NCI-H82 (cell line): Measurements from ENCODE around the gene SLCO2B1.

Source experiments
- DNase-seq: peaks from one replicate; lab custom pipeline; 2025; lab: John Stamatoyannopoulos, UW

Gene SLCO2B1

DNA sequence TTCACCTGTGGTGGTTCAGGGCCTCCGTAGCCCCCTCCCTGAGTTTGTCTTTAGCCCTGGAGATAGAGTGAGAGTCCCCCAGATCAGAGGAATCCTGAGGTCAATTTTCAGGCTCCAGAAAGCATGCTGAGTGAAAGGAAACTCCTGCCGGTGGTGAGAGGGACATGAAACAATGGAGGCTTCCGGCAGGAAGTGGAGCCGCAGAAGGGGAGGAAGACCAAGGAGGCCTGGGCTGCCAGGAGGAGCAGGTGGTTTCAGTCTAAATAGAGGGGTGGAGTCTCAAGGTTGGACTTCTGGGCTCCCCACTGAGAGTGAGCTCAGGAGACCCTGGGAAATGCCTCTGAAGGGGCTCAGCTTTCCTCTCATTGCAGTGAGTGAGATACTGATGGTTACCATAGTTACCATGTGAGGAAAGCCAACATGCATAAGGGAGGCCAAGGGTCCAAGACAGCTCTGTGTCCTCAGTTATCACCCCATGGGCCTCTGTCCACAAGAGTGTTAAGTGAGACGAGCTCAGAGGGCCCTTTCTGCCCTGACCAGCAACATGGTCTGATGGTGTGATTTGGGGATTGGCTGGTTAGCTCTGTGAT is 10.7 kb downstream of the SLCO2B1 start:
- no peak for DNase-seq

DNA sequence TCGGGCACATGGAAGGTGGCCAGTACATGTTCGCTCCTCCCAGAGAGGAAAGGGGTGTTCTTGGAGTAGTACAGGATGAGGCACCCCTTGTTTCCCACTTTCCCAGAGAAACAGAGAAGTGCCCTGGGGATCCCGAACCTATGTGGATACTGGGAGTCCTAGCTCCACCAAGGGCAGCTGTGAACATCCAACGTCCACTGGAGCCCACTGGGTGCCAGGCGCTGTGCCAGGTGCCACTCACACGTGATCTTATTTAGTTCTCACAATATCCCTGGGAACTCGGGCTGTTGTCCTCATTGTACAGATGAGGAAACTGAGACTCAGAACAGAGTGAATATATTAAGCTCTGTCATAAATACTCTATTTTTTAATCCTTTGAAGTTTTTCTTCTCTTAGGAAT is 12.0 kb downstream of the SLCO2B1 start:
- DNase-seq, result no peak

DNA sequence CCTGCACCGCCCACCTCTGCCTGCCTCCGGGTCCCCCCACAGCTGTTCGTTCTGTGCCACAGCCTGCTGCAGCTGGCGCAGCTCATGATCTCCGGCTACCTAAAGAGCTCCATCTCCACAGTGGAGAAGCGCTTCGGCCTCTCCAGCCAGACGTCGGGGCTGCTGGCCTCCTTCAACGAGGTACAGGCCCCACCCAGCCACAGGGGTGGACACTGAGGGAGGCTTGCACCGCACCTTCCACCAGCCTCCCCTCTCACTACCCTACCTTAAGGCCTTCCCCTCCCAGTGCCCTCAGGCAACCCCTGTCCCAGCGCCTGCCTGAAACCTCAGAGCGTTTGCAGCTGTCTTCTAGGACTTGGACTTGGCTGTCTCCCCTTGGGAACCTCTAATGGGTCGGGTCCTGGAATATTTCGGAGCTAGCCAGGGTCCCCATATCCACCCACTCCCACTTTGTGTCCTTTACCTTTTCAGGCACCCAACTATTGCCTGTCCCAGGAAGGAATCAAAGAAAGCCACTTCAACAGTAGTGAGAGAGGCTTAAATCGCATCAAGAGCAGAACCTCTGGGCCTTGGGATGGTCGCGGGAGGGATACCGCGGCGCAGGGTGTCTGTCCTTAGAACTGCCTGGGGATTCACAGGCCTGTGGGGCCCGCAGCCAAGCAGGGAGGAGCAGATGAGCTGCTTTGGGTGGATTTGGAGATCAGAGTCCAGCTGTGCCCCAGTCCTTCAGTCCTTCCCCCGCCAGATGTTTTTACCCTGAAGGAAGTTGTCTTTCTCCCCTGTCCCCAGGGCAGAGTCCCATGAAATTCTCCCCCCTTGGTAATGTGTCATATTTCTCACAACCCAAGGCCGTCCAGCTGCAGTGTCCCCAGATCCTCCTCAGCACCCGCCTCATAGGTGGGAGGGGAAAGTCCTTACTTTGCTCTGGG is 13.3 kb downstream of the SLCO2B1 start:
- DNase-seq, result no peak

DNA sequence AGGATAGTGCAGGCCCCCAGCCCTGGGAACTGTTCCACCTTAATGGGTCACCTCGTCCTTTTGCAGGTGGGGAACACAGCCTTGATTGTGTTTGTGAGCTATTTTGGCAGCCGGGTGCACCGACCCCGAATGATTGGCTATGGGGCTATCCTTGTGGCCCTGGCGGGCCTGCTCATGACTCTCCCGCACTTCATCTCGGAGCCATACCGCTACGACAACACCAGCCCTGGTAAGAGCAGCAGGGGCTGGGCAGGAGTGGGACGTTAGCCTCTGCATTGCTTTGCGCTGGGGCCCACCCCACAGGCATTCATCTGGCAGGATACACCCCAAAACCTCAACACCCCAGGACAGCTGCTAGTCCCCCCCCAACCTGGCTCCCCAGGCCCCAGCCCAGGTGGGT is 14.8 kb downstream of the SLCO2B1 start:
- no peak for DNase-seq

DNA sequence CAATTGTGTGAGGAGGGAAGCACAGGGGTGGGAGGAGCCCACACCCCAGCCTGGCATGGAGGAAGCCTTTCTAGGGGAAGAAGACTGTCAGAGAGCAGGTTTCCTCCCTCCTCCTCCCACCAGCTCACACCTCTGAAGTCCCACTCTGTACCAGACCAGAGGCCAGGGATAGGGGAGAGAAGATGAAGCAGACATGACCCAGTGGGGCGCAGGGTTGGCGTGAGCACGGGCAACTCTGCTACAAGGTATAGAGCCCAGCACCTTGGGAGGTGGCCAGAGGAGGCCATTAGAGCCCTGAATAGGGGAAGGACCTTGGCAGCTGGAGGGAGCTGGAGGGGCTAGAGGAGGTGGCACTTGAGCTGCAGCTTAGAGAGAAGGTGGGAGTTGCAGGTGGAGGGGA is 15.9 kb downstream of the SLCO2B1 start:
- no peak for DNase-seq

DNA sequence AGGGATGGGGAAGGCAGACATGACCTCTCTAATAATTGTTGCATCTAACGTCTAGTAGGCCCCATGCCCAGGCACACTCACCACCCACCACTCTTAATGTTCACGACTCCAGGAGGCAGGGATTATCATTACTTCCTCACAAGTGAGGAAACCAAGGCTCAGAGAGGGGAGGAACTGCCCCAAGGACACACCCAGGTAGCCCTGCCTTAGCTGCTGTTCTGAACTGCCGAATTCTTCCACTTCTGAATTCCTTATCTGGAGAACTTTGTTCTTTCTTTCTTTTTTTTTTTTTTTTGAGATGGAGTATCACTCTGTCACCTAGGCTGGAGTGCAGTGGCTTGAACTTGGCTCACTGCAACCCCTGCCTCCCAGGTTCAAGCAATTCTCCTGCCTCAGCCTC is 16.7 kb downstream of the SLCO2B1 start:
- no peak for DNase-seq

DNA sequence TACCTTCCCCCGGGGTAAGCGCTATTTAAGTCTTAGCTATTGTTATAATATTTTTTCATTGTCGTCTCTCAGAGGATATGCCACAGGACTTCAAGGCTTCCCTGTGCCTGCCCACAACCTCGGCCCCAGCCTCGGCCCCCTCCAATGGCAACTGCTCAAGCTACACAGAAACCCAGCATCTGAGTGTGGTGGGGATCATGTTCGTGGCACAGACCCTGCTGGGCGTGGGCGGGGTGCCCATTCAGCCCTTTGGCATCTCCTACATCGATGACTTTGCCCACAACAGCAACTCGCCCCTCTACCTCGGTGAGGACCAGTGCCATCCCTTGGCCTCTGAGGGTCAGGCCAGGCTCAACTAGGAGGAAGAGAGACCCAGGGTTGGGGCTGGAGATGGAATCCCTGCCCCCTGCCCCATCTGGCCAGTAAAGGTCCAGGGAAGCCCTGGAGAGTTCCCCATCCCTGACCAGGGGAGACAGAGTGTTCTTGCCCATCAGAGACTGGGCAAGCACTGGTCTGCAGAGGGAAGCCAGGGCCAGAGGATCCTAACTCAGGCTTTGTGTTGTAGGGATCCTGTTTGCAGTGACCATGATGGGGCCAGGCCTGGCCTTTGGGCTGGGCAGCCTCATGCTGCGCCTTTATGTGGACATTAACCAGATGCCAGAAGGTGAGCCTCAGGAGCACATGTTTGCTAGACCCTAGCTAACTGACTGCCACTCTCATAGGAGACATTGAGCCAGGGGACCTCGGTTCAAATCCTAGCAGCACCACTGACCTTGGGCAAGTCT is 18.4 kb downstream of the SLCO2B1 start:
- DNase-seq, result no peak

DNA sequence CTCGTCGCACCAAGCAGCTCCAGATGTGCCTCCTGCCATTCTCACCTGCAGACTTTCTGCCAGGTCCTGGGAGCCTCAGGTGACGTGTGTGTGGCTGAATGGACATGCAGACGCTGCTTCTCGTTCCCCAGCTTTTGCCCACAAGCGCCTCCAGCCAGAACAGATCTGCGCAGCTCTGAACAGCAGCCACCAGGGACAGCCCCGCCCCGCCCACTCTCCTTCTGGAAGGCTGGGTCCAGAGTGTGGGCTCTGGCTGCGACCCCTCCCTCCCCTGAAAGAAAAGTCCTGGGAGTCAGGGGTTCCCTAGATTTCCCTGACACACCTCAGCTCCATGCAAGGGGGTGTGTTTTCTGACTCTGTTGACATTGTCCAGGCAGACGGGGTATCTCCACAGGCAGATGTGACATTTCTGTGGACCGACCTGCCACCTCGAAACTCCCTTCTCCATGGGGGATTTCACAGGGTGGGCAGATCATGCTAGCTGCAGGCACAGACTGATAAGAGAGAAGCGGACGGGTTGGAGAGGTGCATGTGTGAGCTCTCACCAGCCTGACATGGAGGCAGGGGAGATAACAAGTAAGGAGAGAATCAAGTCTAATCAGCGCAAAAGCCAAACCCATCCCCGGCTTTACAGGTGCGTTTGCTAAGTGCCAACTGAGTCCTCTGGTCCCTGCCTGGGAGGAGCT is 19.8 kb downstream of the SLCO2B1 start:
- DNase-seq, result no peak

DNA sequence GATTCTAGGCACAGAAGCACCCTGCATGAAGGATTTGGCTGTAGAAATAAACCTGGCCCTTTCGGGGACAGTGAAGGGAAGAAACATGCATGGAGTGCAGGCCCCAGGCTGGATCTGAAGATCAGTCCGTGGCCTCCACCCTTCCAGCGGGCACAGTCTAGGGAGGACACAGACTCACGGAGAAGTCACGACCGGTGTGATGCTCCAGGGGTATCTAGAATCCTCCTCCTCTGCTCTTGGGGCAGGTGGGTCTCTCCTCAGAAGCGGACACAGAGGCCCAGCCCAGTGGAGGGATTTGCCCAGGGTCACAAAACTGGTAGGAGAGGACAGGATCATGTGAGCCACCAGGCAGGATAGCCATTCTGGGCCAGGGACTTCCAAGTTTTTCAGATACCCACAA is 22.4 kb downstream of the SLCO2B1 start:
- no peak for DNase-seq

DNA sequence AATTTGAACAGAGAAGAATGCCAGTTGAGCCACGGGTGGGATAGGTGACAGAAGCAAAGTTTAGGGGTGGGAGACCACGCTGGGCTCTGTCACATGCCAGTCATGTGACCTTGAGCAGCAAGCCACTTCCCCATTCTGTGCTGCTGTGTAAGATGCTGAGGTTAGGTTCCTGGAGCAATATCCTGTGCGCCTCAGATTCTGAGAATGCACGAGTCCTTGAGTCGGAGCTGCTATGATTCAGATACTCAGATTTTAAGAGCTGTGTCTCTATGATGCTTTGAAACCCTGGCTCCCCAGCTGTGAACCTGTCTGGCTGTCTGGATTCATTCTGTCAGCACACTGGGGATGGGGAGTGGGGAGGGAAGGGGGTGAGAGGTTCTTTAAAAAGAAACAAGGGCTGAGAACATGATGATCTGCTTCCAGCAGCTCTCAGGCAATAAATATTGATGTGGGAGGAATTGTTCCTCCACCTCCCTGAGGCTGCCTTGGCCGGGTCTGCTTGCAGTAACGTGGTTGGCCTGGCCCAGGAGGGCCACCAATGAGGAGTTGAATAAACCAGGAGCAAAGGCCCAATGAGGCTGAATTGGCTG is 24.0 kb downstream of the SLCO2B1 start:
- no peak for DNase-seq

DNA sequence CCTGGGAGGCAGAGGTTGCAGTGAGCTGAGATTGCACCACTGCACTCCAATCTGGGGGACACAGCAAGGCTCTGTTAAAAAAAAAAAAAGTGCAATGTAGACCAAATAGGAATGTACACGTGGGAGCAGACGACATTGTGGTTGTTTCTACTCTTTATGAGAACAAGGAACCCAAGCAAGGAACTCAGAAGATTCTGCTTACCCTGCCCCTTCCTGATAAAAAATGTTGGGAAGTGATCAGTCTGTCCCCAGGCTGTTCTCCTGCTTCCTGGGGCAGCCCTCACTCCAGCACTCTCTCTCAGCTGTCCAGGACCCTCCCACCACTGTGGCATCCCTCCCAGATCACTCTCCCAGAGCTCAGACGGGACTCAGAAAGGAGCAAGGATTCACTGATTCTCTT is 31.8 kb downstream of the SLCO2B1 start:
- DNase-seq, result no peak

DNA sequence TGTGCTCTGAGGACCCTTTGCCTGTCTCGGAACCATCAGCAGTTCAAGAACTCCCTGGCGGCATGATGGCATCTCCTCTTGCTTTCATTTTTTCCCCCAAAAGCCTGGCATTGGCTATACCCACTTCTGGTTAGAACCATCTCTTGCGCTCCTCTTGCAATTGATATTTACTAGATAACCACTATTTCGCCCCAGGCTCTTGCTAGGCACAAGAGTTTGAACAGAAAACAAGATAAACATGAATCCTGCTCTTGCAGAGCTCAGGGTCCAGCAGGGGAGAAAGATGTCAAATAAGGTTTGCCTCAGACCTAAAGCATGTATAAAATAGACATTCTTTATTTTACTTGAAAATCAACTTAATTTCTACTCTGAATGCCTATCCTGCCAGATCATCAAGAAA is 33.1 kb downstream of the SLCO2B1 start:
- DNase-seq, result no peak

DNA sequence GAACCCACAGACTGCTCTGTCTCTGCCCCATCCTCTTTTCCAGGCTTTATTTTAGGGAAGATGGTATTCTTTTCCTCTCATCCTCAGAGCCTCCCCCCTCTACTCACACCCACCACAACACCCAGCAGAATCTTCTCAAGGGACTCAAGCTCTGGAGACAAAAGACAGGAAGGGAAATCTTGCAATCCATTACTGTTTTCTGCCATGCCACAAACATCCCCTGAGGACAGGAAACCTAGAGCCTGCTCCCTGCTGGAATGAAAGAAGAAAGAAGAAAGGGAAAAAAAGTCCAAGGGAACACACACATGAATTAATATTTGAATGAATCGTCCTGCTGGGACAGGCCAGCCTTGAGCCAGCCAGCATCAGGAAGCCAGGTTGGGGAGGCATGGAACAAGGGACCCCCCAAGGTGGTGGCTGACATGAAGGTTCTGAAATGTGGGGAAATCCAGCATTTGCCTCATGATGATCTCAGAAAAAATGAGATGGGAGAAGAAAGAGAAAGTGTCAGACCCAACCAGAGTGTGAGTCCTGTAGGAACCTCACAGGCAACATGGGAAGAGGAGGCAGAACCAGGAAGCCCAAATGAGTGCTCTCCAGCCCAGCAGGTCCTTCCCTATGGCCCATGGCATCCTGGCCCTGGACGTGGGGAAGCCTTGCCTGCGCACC is 34.0 kb downstream of the SLCO2B1 start:
- DNase-seq, result no peak

DNA sequence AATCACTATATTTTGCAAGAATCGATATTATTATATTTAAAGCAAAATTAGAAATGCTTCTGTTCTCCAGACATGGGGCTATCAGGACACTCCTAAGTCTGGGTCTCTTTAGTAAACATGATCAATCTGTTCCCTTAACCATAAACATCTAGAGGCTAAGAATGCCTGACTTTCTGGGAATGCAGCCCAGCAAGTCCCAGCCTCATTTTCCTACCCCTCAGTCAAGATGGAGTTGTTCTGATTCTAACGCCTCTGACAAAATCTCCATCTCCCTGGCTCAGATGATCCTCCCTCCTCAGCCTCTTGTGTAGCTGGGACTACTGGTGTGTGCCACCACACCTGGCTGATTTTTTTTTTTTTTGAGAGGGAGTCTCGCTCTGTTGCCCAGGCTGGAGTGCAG is 35.0 kb downstream of the SLCO2B1 start:
- DNase-seq, result no peak

DNA sequence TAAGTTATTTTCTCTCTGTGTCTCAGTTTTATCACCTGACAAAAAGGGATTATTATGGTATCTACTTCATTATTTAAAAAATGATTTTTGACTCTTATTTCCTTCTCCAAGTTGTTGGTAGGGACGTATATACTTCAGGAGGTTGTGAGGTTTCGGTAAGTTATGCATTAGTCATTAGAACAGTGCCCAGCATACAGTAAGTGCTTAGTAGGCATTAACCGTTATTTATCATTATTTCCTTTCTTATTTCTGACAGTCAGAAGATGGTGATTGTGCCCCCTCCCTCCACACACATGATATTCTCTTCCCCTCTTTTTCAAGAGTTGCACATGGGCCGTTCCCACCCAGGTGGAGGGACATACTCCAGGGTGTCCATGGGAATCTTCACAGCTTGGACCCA is 36.1 kb downstream of the SLCO2B1 start:
- no peak for DNase-seq

DNA sequence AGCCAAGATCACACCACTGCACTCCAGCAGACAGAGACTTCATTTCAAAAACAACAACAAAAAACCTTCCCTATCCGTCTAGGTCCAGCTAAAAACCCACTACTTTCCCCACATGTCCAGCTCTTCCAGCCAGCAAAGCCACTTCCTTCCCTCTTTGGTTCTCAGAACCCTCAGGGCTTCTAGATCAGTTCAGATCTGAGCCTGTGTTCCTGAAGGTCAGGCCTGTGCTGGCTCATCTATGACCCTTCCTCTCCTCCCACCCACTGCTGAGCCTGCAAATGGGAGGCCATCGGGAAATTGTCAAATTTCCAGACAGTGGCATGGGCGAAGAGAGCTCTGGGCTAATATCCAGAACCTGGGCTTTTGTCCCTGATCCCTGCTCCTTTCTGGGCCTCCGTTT is 37.8 kb downstream of the SLCO2B1 start:
- DNase-seq, result no peak

DNA sequence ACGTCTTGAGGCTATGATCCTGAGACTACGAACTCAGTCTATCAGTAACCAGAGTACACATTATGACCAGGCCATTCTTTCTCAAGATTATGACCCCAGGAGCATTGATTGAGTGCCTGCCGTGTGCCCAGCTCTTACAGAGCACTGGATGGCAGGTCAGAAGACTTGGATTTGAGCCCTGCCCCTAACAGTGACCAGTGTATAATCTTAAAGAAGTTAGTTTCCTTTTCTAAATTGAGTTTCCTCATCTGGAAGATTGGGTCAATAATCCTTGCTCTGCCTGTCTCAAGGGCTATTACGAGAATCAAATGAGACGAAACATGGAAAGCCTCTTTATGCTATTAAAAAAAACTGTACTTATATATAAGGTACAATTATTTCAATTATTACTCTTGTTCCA is 38.2 kb downstream of the SLCO2B1 start:
- no peak for DNase-seq

DNA sequence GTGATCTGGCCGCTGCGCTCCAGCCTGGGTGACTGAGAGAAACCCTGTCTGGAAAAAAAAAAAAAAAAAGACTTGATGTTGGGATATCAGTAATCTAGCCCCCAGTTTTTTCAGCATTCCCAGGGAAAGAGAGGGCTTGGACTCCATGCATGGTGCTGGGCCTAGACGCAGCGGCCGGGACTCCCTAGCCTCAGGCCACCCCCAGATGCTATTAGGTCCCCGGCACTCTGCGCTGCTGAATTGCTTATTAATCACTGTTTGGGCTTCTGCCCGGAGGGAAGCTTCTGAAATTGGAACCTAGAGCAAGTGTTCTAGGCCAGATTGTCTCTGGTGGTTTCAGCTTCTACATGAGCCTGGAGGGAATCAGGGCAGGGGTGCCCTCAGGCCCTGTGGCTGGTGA is 39.0 kb downstream of the SLCO2B1 start:
- no peak for DNase-seq

DNA sequence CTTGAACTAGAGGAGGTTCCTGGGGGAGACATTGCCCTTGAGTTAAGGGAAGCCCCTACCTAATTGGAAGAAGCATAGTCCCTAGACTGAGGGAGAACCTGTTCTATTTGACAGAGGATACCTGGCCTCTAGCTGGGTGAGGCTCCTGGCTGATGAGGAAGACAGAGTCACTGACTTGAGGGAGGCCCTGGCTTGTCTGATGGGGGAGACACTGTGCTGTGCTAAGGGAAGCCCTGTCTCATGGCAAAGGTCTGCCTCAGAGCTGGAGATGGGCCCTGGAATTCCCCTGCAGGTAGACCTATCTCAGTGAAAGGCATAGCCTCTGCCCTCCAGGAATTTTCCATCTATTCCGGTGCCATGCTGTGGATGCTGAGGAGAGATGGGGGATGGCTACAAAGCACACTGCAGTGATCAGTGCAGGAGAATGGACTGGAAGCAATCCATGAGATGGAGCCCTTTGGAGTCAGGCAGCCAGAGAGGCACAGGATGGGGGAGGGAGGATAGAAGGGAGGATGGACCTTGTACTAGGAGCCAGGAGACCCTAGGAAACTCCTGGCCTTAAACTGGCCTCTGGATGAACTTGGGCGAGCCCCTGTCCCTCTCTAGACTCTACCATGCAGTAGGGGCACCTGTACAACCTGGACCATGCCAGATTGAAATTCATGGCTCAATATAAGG is 39.9 kb downstream of the SLCO2B1 start:
- no peak for DNase-seq

DNA sequence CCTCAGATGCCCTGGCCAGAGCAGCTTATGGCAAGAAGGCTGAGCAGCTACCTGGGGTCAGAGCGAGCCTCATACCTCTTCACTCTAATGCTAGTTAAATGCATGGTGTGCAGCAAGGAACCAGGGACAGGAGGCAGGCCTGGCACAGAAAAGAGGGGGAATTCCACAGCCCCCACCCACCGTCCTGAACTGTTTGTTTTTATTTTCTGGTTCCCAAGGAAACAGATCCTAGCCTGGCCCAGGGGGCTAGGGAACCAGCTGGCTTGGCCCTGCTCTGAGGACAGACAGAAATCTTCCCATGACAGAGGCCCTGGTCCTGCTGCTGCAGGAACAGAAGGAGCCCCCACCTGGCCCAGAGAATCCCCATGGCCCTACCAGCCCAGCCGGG is 40.4 kb downstream of the SLCO2B1 start:
- DNase-seq, result peak; percentile 30

DNA sequence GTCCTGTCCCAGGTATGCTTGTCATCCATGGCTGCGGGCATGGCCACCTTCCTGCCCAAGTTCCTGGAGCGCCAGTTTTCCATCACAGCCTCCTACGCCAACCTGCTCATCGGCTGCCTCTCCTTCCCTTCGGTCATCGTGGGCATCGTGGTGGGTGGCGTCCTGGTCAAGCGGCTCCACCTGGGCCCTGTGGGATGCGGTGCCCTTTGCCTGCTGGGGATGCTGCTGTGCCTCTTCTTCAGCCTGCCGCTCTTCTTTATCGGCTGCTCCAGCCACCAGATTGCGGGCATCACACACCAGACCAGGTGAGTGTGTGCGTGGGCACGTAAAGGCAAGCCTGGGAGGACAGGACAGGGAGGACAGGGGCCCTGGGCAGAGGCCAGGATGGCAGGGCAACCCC is 42.4 kb downstream of the SLCO2B1 start:
- no peak for DNase-seq
